Prostate gland (tissue), 2 donors: ENCODE results near the gene MICALL1.

Experiments used
- POLR2A ChIP-seq: fragments of 450-650 bp; IDR thresholded peaks from one replicate; pipeline ENCODE4 v1.6.1; 2016; ENCODE audit warnings: antibody characterized with exemption, mild to moderate bottlenecking
- TF ChIP-seq, protein P1 (sequence below), 4 experiments: fragments of 200-600 bp in 2 of 4; fragments of 450-650 bp in 2 of 4; sonication (generic) in 2 of 4; IDR thresholded peaks; 1 replicate in 3 of 4; 2 replicates in 1 of 4; pipeline ENCODE4 v1.5.1; 2016 to 2019; ENCODE audit warnings: antibody characterized with exemption in 4 of 4, mild to moderate bottlenecking in 2 of 4, moderate library complexity in 2 of 4

DNA sequence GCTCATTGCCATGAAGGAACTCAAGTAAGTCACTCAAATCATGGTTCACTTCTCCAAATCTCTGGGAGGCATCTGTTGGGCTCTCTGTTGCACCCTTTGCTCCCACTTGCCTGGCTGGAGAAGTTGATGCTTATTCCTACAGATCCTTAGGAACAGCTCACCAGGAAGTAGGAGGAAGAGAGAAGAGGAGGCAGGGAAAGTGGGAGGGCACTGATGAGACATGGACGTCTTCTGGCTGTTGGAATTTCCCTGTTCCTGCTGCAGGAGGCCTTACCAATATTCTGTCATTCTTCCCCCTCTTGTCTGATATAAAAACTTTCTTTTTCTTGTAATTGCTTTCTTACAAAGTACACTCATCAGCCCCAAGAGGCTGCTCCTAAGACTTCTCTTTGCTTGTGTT, 61.0 kb downstream of the MICALL1 start:
- TF ChIP-seq, protein P1, sequence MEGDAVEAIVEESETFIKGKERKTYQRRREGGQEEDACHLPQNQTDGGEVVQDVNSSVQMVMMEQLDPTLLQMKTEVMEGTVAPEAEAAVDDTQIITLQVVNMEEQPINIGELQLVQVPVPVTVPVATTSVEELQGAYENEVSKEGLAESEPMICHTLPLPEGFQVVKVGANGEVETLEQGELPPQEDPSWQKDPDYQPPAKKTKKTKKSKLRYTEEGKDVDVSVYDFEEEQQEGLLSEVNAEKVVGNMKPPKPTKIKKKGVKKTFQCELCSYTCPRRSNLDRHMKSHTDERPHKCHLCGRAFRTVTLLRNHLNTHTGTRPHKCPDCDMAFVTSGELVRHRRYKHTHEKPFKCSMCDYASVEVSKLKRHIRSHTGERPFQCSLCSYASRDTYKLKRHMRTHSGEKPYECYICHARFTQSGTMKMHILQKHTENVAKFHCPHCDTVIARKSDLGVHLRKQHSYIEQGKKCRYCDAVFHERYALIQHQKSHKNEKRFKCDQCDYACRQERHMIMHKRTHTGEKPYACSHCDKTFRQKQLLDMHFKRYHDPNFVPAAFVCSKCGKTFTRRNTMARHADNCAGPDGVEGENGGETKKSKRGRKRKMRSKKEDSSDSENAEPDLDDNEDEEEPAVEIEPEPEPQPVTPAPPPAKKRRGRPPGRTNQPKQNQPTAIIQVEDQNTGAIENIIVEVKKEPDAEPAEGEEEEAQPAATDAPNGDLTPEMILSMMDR (IDR thresholded peaks at IDR 0.05), result no peak
- TF ChIP-seq POLR2A, result no peak
